ENCODE data around the gene KLK6.

DNA sequence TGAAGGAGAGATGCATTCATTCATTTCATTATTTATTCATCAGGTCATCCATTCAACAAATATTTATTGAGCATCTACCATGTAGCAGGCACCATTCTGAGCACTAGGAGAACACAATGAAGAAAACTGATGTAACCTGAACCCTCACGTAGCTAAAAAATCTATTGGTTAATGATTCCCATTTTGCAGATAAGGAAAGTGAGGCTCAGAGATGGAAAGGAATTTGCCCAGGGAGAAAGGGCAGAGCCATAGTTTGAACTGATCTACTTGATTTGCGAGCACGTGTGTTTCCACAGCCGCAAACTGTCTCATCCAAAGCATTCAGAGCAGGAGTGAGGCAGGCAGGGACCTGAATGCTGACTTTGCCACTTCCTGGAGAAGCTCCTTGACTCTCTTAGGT lies 29.3 kb upstream of the KLK6 start:
- TF ChIP-seq CTCF (IDR thresholded peaks at IDR 0.05), result no peak
- no peak for TF ChIP-seq POLR2A (IDR thresholded peaks at IDR 0.05)

Measured in testis (tissue), 2 donors.